ENCODE data around the gene CAPN8. TPM values are rescaled to one million over a fixed set of nuclear protein-coding genes. Genes with fewer than 3 reads are reported as not detected.

Gene CAPN8
- total and polyA plus RNA-seq, 4 donors: 0.08 to 0.16 TPM; not detected in 2

- Histone ChIP-seq H3K27ac (ENCODE audit: low read depth in 1 of 2, low read length in 2 of 2) (no peak overlapping the region), H3K4me1 (ENCODE audit: control insufficient read depth in 4 of 4, insufficient read depth in 4 of 4, low read length in 3 of 4) (no peaks in the 10 kb centered on the region), H3K9me3 (ENCODE audit: control insufficient read depth in 4 of 4, low read length in 3 of 4) (no peaks in the 10 kb centered on the region), H3K4me3 (ENCODE audit: low read depth in 1 of 3, low read length in 3 of 3) (no peak overlapping the region), H3K27me3 (ENCODE audit: control insufficient read depth in 4 of 4, insufficient read depth in 4 of 4, low read length in 3 of 4) (peaks cover 0 to 4% (median 0%) of the 10 kb centered on the region in 4 donors), H3K36me3 (ENCODE audit: control insufficient read depth in 4 of 4, insufficient read depth in 3 of 4, low read depth in 1 of 4, low read length in 3 of 4) (no peaks in the 10 kb centered on the region), H3K9ac (ENCODE audit: low read depth in 1 of 2, low read length in 2 of 2) (no peak overlapping the region)
- 95% methylated on average over 5 of the region's 5 CpGs for WGBS
- DNase-seq (ENCODE audit: low spot score): no peak
- TF ChIP-seq SP1 (IDR thresholded peaks at IDR 0.05): no peak
Observed at GRCh38 chr1:223535319-223535718, 130.2 kb downstream of the CAPN8 start.

GRCh38 chr1:223534677-223535076 lies 130.8 kb downstream of the CAPN8 start:
- Histone ChIP-seq H3K27me3 (ENCODE audit: control insufficient read depth in 4 of 4, insufficient read depth in 4 of 4, low read length in 3 of 4) (peaks cover 0 to 2% (median 0%) of the 10 kb centered on the region in 4 donors), H3K9ac (ENCODE audit: low read depth in 1 of 2, low read length in 2 of 2) (no peak overlapping the region), H3K36me3 (ENCODE audit: control insufficient read depth in 4 of 4, insufficient read depth in 3 of 4, low read depth in 1 of 4, low read length in 3 of 4) (no peaks in the 10 kb centered on the region), H3K27ac (ENCODE audit: low read depth in 1 of 2, low read length in 2 of 2) (no peak overlapping the region), H3K4me1 (ENCODE audit: control insufficient read depth in 4 of 4, insufficient read depth in 4 of 4, low read length in 3 of 4) (no peaks in the 10 kb centered on the region), H3K4me3 (ENCODE audit: low read depth in 1 of 3, low read length in 3 of 3) (no peak overlapping the region), H3K9me3 (ENCODE audit: control insufficient read depth in 4 of 4, low read length in 3 of 4) (no peaks in the 10 kb centered on the region)
- no peak for DNase-seq (ENCODE audit: low spot score)
- TF ChIP-seq FOXA1 (IDR thresholded peaks at IDR 0.05): no peak
- TF ChIP-seq GABPA (IDR thresholded peaks at IDR 0.05 in 1 of 2, conservative IDR thresholded peaks at IDR 0.05 in 1 of 2): no peak
- TF ChIP-seq YY1 (IDR thresholded peaks at IDR 0.05): no peak
- no peak for TF ChIP-seq EGR1 (IDR thresholded peaks at IDR 0.05; ENCODE audit: low read depth in 2 of 2)
- TF ChIP-seq HNF4G (IDR thresholded peaks at IDR 0.05): no peak
- TF ChIP-seq JUND (IDR thresholded peaks at IDR 0.05): no peak
- TF ChIP-seq ZBTB33 (IDR thresholded peaks at IDR 0.05): no peak
- no peak for TF ChIP-seq ATF3 (IDR thresholded peaks at IDR 0.05)
- 93% methylated on average over 3 of the region's 3 CpGs for WGBS

- DNase-seq (ENCODE audit: low spot score): no peak
- TF ChIP-seq HNF4A (conservative IDR thresholded peaks at IDR 0.05) (no peak), FOXA2 (IDR thresholded peaks at IDR 0.05) (no peak), GABPA (IDR thresholded peaks at IDR 0.05 in 1 of 2, conservative IDR thresholded peaks at IDR 0.05 in 1 of 2) (no peak), CTCF (IDR thresholded peaks at IDR 0.05; ENCODE audit: low read depth, low read length, missing input control) (no peak), RAD21 (IDR thresholded peaks at IDR 0.05) (no peak), JUND (IDR thresholded peaks at IDR 0.05) (no peak), NR2F2 (IDR thresholded peaks at IDR 0.05) (no peak)
- H3K4me1 ChIP-seq (ENCODE audit: control insufficient read depth in 4 of 4, insufficient read depth in 4 of 4, low read length in 3 of 4): no peaks in the 10 kb centered on the region
- H3K9ac ChIP-seq (ENCODE audit: low read depth in 1 of 2, low read length in 2 of 2): no peak overlapping the region
- no peaks in the 10 kb centered on the region for H3K9me3 ChIP-seq (ENCODE audit: control insufficient read depth in 4 of 4, low read length in 3 of 4)
- 85% methylated on average over 2 of the region's 2 CpGs for WGBS
- no peaks in the 10 kb centered on the region for H3K36me3 ChIP-seq (ENCODE audit: control insufficient read depth in 4 of 4, insufficient read depth in 3 of 4, low read depth in 1 of 4, low read length in 3 of 4)
- no peaks in the 10 kb centered on the region for H3K27me3 ChIP-seq (ENCODE audit: control insufficient read depth in 4 of 4, insufficient read depth in 4 of 4, low read length in 3 of 4)
- H3K4me3 ChIP-seq (ENCODE audit: low read depth in 1 of 3, low read length in 3 of 3): no peak overlapping the region
- no peak overlapping the region for H3K27ac ChIP-seq (ENCODE audit: low read depth in 1 of 2, low read length in 2 of 2)
Observed at GRCh38 chr1:223533708-223534107, 131.8 kb downstream of the CAPN8 start.
